Loucy (cell line): ENCODE data around the gene TSPAN4.
A peak's percentile ranks its signal among the peaks of the same experiment; 100 is the strongest.

Experiments
- H2AFZ ChIP-seq: fragments of 200-600 bp; sonication (generic); 2 replicates; pipeline ENCODE4 v1.6.0; 2016; ENCODE audit warnings: antibody characterized with exemption, mild to moderate bottlenecking, low read length, moderate library complexity
- H3F3A ChIP-seq: fragments of 200-600 bp; 2 replicates; pipeline ENCODE4 v1.6.0; 2016; ENCODE audit warnings: antibody characterized with exemption, low read depth, mild to moderate bottlenecking
- H3K27me3 ChIP-seq: fragments of 200-600 bp; sonication (generic); 2 replicates; pipeline ENCODE4 v1.6.1; 2014; ENCODE audit warnings: low read length, mild to moderate bottlenecking; ENCODE audit not compliant: insufficient read depth, poor library complexity, severe bottlenecking
- H3K36me3 ChIP-seq: fragments of 200-600 bp; sonication (generic); 2 replicates; pipeline ENCODE4 v1.6.1; 2016; ENCODE audit warnings: low read length; ENCODE audit not compliant: insufficient read depth
- H3K4me1 ChIP-seq: fragments of 200-600 bp; sonication (generic); 2 replicates; pipeline ENCODE4 v1.5.1; 2014; ENCODE audit warnings: low read length, mild to moderate bottlenecking; ENCODE audit not compliant: insufficient read depth, poor library complexity, severe bottlenecking
- H3K4me2 ChIP-seq: fragments of 200-600 bp; sonication (generic); 2 replicates; pipeline ENCODE4 v1.6.0; 2014; ENCODE audit warnings: antibody characterized with exemption, low read length, low read depth, mild to moderate bottlenecking; ENCODE audit not compliant: poor library complexity, severe bottlenecking
- H3K4me3 ChIP-seq: fragments of 200-600 bp; sonication (generic); 2 replicates; pipeline ENCODE4 v1.5.1; 2014; ENCODE audit warnings: low read length, mild to moderate bottlenecking, mixed read lengths; ENCODE audit not compliant: poor library complexity, severe bottlenecking
- H3K79me2 ChIP-seq: fragments of 200-600 bp; sonication (generic); 2 replicates; pipeline ENCODE4 v1.6.1; 2014; ENCODE audit warnings: low read length; ENCODE audit not compliant: insufficient read depth
- H3K9ac ChIP-seq: fragments of 200-600 bp; sonication (generic); 2 replicates; pipeline ENCODE4 v1.6.0; 2014; ENCODE audit warnings: mild to moderate bottlenecking, low read depth, low read length, moderate library complexity; ENCODE audit not compliant: poor library complexity, severe bottlenecking
- H3K9me2 ChIP-seq: fragments of 200-600 bp; sonication (generic); replicated peaks from 2 replicates; pipeline ENCODE4 v1.6.1; 2016; ENCODE audit warnings: low read depth, low read length, mixed read lengths
- H3K9me3 ChIP-seq: fragments of 200-600 bp; sonication (generic); 2 replicates; pipeline ENCODE4 v1.6.1; 2014; ENCODE audit warnings: mild to moderate bottlenecking, antibody characterized with exemption, low read length, low read depth; ENCODE audit not compliant: insufficient read depth
- H4K20me1 ChIP-seq: fragments of 200-600 bp; sonication (generic); 2 replicates; pipeline ENCODE4 v1.6.0; 2014; ENCODE audit warnings: antibody characterized with exemption, low read length, mild to moderate bottlenecking; ENCODE audit not compliant: insufficient read depth, poor library complexity, severe bottlenecking
- EZH2phosphoT487 ChIP-seq: fragments of 200-600 bp; IDR thresholded peaks from 2 replicates; pipeline ENCODE4 v1.6.1; 2018; ENCODE audit warnings: antibody characterized with exemption, mild to moderate bottlenecking, moderate library complexity, borderline replicate concordance
- TF ChIP-seq, protein P1 (sequence below): fragments of 200-600 bp; sonication (generic); conservative IDR thresholded peaks from 2 replicates; pipeline ENCODE4 v1.5.1; 2014; ENCODE audit warnings: mild to moderate bottlenecking, antibody characterized with exemption, low read length

TSPAN4 gene

DNA sequence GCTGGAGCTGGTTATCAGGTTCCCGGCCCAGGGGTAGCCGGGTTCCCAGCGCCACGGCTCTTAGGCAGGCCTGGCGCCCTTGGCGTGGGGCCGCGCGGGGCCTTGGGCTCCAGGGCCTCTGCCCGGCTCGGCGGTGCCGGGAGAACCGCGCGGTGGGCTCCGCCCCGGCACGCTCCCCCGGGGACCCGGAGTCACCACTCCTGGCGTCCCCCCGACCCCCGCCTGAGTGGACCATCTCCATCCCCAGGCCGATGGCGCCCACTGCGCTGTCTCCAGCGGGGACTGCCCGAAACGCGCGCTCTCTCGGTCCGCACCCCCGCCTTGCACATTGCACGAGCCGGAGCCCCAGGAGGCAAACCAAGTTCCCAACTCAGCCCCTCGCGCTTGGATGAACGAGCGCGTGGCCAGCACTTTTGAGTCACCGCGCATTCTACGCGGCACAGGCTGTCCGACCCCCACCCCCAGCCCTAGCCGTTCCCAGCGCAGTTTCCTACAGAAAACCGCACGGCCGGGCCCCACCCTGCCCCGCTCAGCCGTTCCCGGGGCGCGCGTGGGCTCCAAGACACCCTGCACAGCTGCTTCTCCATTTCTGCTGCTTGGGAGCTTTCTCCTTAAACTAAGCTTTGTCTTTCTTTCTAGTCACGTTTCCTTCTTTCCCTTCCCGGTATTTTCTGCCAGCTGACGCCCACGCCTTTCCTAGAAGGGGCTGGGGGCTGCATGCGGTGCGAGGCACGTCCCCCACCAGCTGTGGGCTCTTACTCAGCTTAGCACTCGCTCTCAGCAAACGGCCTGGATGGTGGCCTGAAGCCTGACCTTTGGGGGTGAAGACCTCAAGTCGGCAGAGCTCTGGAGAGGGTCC lies 68.6 kb downstream of the TSPAN4 start:
- peak overlapping the region; percentile 84 for H3K4me2 ChIP-seq
- no peaks in the 10 kb centered on the region for H3F3A ChIP-seq
- no peaks in the 10 kb centered on the region for H3K27me3 ChIP-seq
- H4K20me1 ChIP-seq = peaks cover 5% of the 10 kb centered on the region
- H3K79me2 ChIP-seq = peaks cover 30% of the 10 kb centered on the region
- no peaks in the 10 kb centered on the region for H3K9me2 ChIP-seq
- peak overlapping the region; percentile 89 for H3K9ac ChIP-seq
- H3K4me3 ChIP-seq = peak overlapping the region; percentile 90
- H2AFZ ChIP-seq = peak overlapping the region; percentile 74
- no peaks in the 10 kb centered on the region for H3K9me3 ChIP-seq
- H3K36me3 ChIP-seq = no peaks in the 10 kb centered on the region
- peaks cover 21% of the 10 kb centered on the region for H3K4me1 ChIP-seq
- no peak for TF ChIP-seq EZH2phosphoT487
- TF ChIP-seq, protein P1, sequence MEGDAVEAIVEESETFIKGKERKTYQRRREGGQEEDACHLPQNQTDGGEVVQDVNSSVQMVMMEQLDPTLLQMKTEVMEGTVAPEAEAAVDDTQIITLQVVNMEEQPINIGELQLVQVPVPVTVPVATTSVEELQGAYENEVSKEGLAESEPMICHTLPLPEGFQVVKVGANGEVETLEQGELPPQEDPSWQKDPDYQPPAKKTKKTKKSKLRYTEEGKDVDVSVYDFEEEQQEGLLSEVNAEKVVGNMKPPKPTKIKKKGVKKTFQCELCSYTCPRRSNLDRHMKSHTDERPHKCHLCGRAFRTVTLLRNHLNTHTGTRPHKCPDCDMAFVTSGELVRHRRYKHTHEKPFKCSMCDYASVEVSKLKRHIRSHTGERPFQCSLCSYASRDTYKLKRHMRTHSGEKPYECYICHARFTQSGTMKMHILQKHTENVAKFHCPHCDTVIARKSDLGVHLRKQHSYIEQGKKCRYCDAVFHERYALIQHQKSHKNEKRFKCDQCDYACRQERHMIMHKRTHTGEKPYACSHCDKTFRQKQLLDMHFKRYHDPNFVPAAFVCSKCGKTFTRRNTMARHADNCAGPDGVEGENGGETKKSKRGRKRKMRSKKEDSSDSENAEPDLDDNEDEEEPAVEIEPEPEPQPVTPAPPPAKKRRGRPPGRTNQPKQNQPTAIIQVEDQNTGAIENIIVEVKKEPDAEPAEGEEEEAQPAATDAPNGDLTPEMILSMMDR = no peak

DNA sequence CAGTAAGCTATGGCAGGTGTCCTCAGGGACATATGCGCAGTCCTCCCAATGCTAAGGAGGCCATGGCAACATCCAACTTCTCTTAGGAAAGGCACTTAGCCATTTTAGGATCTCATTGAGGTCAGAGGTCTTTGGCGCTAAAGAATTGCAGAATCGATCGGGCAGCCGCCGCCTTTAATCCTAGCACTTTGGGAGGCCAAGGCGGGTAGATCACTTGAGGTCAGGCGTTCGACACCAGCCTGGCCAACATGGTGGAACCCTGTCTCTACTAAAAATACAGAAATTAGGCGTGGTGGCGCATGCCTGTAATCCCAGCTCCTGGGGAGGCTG lies 69.2 kb downstream of the TSPAN4 start:
- no peaks in the 10 kb centered on the region for H3K9me3 ChIP-seq
- TF ChIP-seq, protein P1 = no peak
- TF ChIP-seq EZH2phosphoT487 = no peak
- H3K9me2 ChIP-seq = no peaks in the 10 kb centered on the region
- H3F3A ChIP-seq = no peaks in the 10 kb centered on the region
- no peaks in the 10 kb centered on the region for H3K36me3 ChIP-seq
- H3K4me1 ChIP-seq = peaks cover 21% of the 10 kb centered on the region
- H4K20me1 ChIP-seq = peaks cover 5% of the 10 kb centered on the region
- no peaks in the 10 kb centered on the region for H3K27me3 ChIP-seq
- H3K4me3 ChIP-seq = peak overlapping the region; percentile 90
- H2AFZ ChIP-seq = no peak overlapping the region
- H3K9ac ChIP-seq = peak overlapping the region; percentile 89
- peak overlapping the region; percentile 84 for H3K4me2 ChIP-seq
- H3K79me2 ChIP-seq = peaks cover 30% of the 10 kb centered on the region

DNA sequence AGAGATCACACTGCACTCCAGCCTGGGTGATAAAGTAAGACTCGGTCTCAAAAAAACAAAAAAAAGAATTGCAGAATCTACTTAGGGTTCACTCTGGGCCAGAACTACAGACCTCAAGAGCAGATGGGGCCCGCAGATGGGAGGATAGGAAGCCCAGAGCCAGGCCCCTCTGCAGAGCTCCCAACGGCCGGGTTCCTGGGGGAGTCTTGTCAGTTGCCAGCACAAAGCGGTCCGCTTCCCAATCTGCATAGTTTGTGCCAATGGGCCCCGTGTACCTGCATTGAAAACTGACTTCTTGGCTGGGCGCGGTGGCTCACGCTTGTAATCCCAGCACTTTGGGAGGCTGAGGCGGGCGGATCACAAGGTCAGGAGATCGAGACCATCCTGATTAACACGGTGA lies 69.6 kb downstream of the TSPAN4 start:
- Histone ChIP-seq H3K79me2 (peaks cover 30% of the 10 kb centered on the region), H3K9me2 (no peaks in the 10 kb centered on the region), H2AFZ (no peak overlapping the region), H3K9ac (peak overlapping the region; percentile 89), H3K27me3 (no peaks in the 10 kb centered on the region), H3K4me2 (peak overlapping the region; percentile 84), H3K4me3 (no peak overlapping the region), H3K4me1 (peaks cover 21% of the 10 kb centered on the region), H3K9me3 (no peaks in the 10 kb centered on the region), H4K20me1 (peaks cover 5% of the 10 kb centered on the region), H3F3A (no peaks in the 10 kb centered on the region), H3K36me3 (no peaks in the 10 kb centered on the region)
- no peak for TF ChIP-seq EZH2phosphoT487
- TF ChIP-seq, protein P1 = no peak
